Adrenal gland (tissue), 5 donors: ENCODE results near the gene SPATA18.

Experiments used
- CTCF ChIP-seq, 6 experiments: fragments of 450-650 bp in 4 of 6; fragments of 200-600 bp in 2 of 6; sonication (generic) in 1 of 6; IDR thresholded peaks; 1 replicate in 5 of 6; 2 replicates in 1 of 6; pipeline versions ENCODE4 v1.5.1 to v1.8.0; 2016 to 2021; ENCODE audit warnings: antibody characterized with exemption in 6 of 6, mild to moderate bottlenecking in 2 of 6, moderate library complexity in 1 of 6
- POLR2A ChIP-seq, 2 donors: fragments of 450-650 bp; IDR thresholded peaks; one replicate each; pipeline ENCODE4 v1.6.1; 2017; ENCODE audit warnings: antibody characterized with exemption in 2 of 2, mild to moderate bottlenecking in 2 of 2, moderate library complexity in 1 of 2
- donor health status: DM: no; HTN: no; CAD: no.

GRCh38 chr4:52110171-52110570, 59.1 kb downstream of the SPATA18 start:
- TF ChIP-seq CTCF (IDR thresholded peaks at IDR 0.05) (no peak), POLR2A (IDR thresholded peaks at IDR 0.05) (no peak)
